Liver (tissue), 9 donors: ENCODE data around the gene BAIAP3. TPM values are rescaled to one million over a fixed set of nuclear protein-coding genes. Genes with fewer than 3 reads are reported as not detected.

Experiments used
- DNase-seq: peaks from one replicate; pipeline ENCODE4 v3.0.0-alpha.2; 2017; ENCODE audit warnings: low spot score
- H3K27ac ChIP-seq, 2 donors: one replicate each; pipeline ENCODE4 v1.7.0; 2013; ENCODE audit warnings: inconsistent platforms in 2 of 2, low read length in 2 of 2, control low read depth in 1 of 2, low read depth in 1 of 2, mild to moderate bottlenecking in 1 of 2
- H3K27me3 ChIP-seq, 4 donors: one replicate each; pipeline versions ENCODE4 v1.6.1 to v1.7.0; 2013; ENCODE audit warnings: low read length in 3 of 4, inconsistent platforms in 1 of 4, mild to moderate bottlenecking in 1 of 4, moderate library complexity in 1 of 4; ENCODE audit not compliant: control insufficient read depth in 4 of 4, insufficient read depth in 4 of 4
- H3K36me3 ChIP-seq, 4 donors: one replicate each; pipeline versions ENCODE4 v1.6.1 to v1.7.0; 2013; ENCODE audit warnings: low read length in 3 of 4, mild to moderate bottlenecking in 3 of 4, low read depth in 1 of 4, moderate library complexity in 1 of 4; ENCODE audit not compliant: control insufficient read depth in 4 of 4, insufficient read depth in 3 of 4
- H3K4me1 ChIP-seq, 4 donors: one replicate each; pipeline versions ENCODE4 v1.6.1 to v1.7.0; 2013; ENCODE audit warnings: low read length in 3 of 4, mild to moderate bottlenecking in 3 of 4, moderate library complexity in 1 of 4; ENCODE audit not compliant: control insufficient read depth in 4 of 4, insufficient read depth in 4 of 4
- H3K4me3 ChIP-seq, 3 donors: one replicate each; pipeline versions ENCODE4 v1.6.1 to v1.7.0; 2013; ENCODE audit warnings: low read length in 3 of 3, control low read depth in 1 of 3, low read depth in 1 of 3, mild to moderate bottlenecking in 1 of 3
- H3K9ac ChIP-seq, 2 donors: one replicate each; pipeline ENCODE4 v1.7.0; 2013; ENCODE audit warnings: low read length in 2 of 2, mild to moderate bottlenecking in 2 of 2, moderate library complexity in 2 of 2, control low read depth in 1 of 2, low read depth in 1 of 2
- H3K9me3 ChIP-seq, 4 donors: one replicate each; pipeline versions ENCODE4 v1.6.1 to v1.7.0; 2013; ENCODE audit warnings: low read length in 3 of 4; ENCODE audit not compliant: control insufficient read depth in 4 of 4
- EGR1 ChIP-seq, 2 donors: IDR thresholded peaks; 2 replicates each; pipeline ENCODE4 v1.6.1; 2016 to 2018; ENCODE audit warnings: antibody characterized with exemption in 2 of 2, low read depth in 2 of 2
- FOXA1 ChIP-seq: IDR thresholded peaks from 2 replicates; pipeline ENCODE4 v1.6.1; 2016; ENCODE audit warnings: antibody characterized with exemption
- FOXA2 ChIP-seq: IDR thresholded peaks from 2 replicates; pipeline ENCODE4 v1.6.1; 2016; ENCODE audit warnings: antibody characterized with exemption
- GABPA ChIP-seq, 2 donors: IDR thresholded peaks in 1 of 2; conservative IDR thresholded peaks in 1 of 2; 2 replicates each; pipeline ENCODE4 v1.6.1; 2016; ENCODE audit warnings: antibody characterized with exemption in 2 of 2, mild to moderate bottlenecking in 1 of 2, moderate library complexity in 1 of 2
- HNF4A ChIP-seq, 2 donors: conservative IDR thresholded peaks; 2 replicates each; pipeline ENCODE4 v1.6.1; 2016; ENCODE audit warnings: antibody characterized with exemption in 2 of 2, mild to moderate bottlenecking in 2 of 2
- HNF4G ChIP-seq: IDR thresholded peaks from 2 replicates; pipeline ENCODE4 v1.6.1; 2016; ENCODE audit warnings: antibody characterized with exemption
- JUND ChIP-seq, 2 donors: IDR thresholded peaks; 2 replicates each; pipeline ENCODE4 v1.6.1; 2016; ENCODE audit warnings: antibody characterized with exemption in 2 of 2
- NR2F2 ChIP-seq: IDR thresholded peaks from 2 replicates; pipeline ENCODE4 v1.6.1; 2016; ENCODE audit warnings: antibody characterized with exemption
- RAD21 ChIP-seq, 2 donors: IDR thresholded peaks; 2 replicates each; pipeline ENCODE4 v1.6.1; 2016; ENCODE audit warnings: antibody characterized with exemption in 2 of 2, mild to moderate bottlenecking in 2 of 2
- RXRA ChIP-seq, 2 donors: IDR thresholded peaks; 2 replicates each; pipeline ENCODE4 v1.6.1; 2017 to 2018; ENCODE audit warnings: antibody characterized with exemption in 2 of 2, mild to moderate bottlenecking in 1 of 2
- SP1 ChIP-seq: IDR thresholded peaks from 2 replicates; pipeline ENCODE4 v1.6.1; 2018; ENCODE audit warnings: antibody characterized with exemption, mild to moderate bottlenecking
- TAF1 ChIP-seq: conservative IDR thresholded peaks from 2 replicates; pipeline ENCODE4 v1.6.1; 2016; ENCODE audit warnings: antibody characterized with exemption, mild to moderate bottlenecking
- YY1 ChIP-seq: IDR thresholded peaks from 2 replicates; pipeline ENCODE4 v1.6.1; 2016; ENCODE audit warnings: antibody characterized with exemption, mild to moderate bottlenecking
- WGBS: extraction: QIAGEN DNeasy Blood & Tissue Kit; methylation state at CpG from one replicate; pipeline ENCODE4 v1.1.7; 2013; 5-methylcytosine and 5-hydroxymethylcytosine counted together
- polyA plus RNA-seq, 2 donors: library from polyadenylated mRNA; stranded (reverse) in 1 of 2; unstranded in 1 of 2; fragments of 200-250 nt in 1 of 2; fragments of >200 nt in 1 of 2; fragmentation: Nextera tagmentation in 1 of 2; extraction: Ambion mirVana in 1 of 2; gene quantifications; one replicate each; pipeline versions ENCODE4 v1.2.1 to v1.2.3, GENCODE V29; 2013 to 2015
- total RNA-seq, 2 donors: library from RNA; depleted of rRNA; stranded (reverse); fragments of >200 nt; gene quantifications; one replicate each; pipeline ENCODE4 v1.2.3, GENCODE V29; 2014
- TF ChIP-seq, protein P1 (sequence below): IDR thresholded peaks from 2 replicates; pipeline ENCODE4 v1.6.1; 2016; ENCODE audit warnings: antibody characterized with exemption, mild to moderate bottlenecking
- TF ChIP-seq, protein P2 (sequence below): fragments of 150-350 bp; IDR thresholded peaks from 2 replicates; pipeline ENCODE4 v1.5.1; 2017; ENCODE audit warnings: improper control_type of control experiment, low read depth, low read length; ENCODE audit not compliant: missing input control
- TF ChIP-seq, protein P3 (sequence below): IDR thresholded peaks from 2 replicates; pipeline ENCODE4 v1.6.1; 2016; ENCODE audit warnings: antibody characterized with exemption
- TF ChIP-seq, protein P4 (sequence below): IDR thresholded peaks from 2 replicates; pipeline ENCODE4 v1.6.1; 2016; ENCODE audit warnings: antibody characterized with exemption
- TF ChIP-seq, protein P5 (sequence below): IDR thresholded peaks from 2 replicates; pipeline ENCODE4 v1.6.1; 2016; ENCODE audit warnings: antibody characterized with exemption
- donor health status: healthy.
- donor health status: healthy.
- donor health status: healthy.
- donor health status: healthy.
- donor health status: healthy.

BAIAP3 gene
- total and polyA plus RNA-seq, 4 donors, result 1.6 to 3.8 (median 2.6) TPM

DNA sequence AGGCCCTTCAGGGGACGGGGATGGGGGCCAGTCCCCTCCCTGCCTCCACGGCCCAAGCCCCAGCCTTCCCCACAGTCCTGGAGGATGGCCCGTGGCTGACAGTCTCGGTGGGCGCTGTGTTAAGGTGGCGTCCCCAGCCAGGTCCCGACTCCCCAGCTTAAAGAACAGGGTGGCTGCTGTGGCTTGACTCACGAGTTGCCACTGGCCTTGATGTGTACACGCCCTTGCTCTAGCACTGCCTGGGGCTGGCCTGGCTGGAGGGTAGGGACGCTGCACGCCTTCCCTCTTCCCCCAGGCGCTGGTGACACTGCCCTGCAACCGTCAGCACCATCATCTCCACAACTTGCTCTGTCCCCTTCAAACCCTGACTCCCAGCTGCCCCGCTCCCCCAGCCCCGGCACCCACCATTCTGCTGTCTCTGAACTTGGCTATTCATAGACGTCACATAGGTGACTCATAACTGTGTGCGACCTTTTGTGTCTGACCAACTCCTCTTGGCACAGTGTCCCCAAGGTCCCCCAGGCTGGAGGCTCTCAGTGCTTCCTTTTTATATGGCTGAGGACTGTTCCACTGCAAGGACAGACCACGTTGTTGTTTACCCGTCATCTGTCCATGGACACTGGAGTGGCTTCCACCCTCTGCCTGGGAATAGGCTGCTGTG lies 24.6 kb downstream of the BAIAP3 start:
- 89% methylated on average over 19 of the region's 19 CpGs for WGBS
- Histone ChIP-seq H3K9ac (no peak overlapping the region), H3K27ac (no peak overlapping the region), H3K4me1 (peaks cover under 1 to 26% (median 10%) of the 10 kb centered on the region in 4 donors), H3K9me3 (no peaks in the 10 kb centered on the region), H3K36me3 (peaks cover 0 to 24% (median 14%) of the 10 kb centered on the region in 4 donors), H3K27me3 (no peaks in the 10 kb centered on the region), H3K4me3 (no peak overlapping the region)
- no peak for DNase-seq
- TF ChIP-seq HNF4A (conservative IDR thresholded peaks at IDR 0.05) (no peak), YY1 (no peak), SP1 (no peak), FOXA1 (no peak), FOXA2 (no peak)
- TF ChIP-seq, protein P1, sequence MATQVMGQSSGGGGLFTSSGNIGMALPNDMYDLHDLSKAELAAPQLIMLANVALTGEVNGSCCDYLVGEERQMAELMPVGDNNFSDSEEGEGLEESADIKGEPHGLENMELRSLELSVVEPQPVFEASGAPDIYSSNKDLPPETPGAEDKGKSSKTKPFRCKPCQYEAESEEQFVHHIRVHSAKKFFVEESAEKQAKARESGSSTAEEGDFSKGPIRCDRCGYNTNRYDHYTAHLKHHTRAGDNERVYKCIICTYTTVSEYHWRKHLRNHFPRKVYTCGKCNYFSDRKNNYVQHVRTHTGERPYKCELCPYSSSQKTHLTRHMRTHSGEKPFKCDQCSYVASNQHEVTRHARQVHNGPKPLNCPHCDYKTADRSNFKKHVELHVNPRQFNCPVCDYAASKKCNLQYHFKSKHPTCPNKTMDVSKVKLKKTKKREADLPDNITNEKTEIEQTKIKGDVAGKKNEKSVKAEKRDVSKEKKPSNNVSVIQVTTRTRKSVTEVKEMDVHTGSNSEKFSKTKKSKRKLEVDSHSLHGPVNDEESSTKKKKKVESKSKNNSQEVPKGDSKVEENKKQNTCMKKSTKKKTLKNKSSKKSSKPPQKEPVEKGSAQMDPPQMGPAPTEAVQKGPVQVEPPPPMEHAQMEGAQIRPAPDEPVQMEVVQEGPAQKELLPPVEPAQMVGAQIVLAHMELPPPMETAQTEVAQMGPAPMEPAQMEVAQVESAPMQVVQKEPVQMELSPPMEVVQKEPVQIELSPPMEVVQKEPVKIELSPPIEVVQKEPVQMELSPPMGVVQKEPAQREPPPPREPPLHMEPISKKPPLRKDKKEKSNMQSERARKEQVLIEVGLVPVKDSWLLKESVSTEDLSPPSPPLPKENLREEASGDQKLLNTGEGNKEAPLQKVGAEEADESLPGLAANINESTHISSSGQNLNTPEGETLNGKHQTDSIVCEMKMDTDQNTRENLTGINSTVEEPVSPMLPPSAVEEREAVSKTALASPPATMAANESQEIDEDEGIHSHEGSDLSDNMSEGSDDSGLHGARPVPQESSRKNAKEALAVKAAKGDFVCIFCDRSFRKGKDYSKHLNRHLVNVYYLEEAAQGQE, result no peak

DNA sequence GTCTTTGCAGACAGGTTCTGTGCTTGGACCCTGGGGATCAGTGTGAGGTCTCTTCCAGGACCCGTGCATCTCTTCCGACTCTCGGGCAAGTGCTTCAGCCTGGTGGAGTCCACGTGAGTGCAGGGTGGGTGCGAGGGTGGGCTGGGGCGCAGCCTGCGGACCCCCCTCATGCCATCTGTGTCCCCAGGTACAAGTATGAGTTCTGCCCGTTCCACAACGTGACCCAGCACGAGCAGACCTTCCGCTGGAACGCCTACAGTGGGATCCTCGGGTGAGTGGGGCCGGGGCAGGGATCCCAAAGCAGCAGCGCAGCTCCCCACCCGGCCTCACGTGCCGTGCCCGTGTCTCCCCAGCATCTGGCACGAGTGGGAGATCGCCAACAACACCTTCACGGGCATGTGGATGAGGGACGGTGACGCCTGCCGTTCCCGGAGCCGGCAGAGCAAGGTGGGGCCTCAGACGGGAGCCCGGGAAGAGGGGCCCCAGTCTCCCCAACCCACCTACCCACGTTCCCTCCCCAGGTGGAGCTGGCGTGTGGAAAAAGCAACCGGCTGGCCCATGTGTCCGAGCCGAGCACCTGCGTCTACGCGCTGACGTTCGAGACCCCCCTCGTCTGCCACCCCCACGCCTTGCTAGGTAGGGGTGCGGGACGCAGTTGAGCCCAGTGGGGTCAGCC lies 28.4 kb downstream of the BAIAP3 start:
- H3K27ac ChIP-seq, result no peak overlapping the region
- H3K9me3 ChIP-seq, result no peaks in the 10 kb centered on the region
- TF ChIP-seq NR2F2, result no peak
- no peak for TF ChIP-seq FOXA2
- TF ChIP-seq, protein P1, result no peak
- no peak for TF ChIP-seq EGR1 (IDR thresholded peaks at IDR 0.05; ENCODE audit: low read depth in 2 of 2)
- TF ChIP-seq, protein P2, sequence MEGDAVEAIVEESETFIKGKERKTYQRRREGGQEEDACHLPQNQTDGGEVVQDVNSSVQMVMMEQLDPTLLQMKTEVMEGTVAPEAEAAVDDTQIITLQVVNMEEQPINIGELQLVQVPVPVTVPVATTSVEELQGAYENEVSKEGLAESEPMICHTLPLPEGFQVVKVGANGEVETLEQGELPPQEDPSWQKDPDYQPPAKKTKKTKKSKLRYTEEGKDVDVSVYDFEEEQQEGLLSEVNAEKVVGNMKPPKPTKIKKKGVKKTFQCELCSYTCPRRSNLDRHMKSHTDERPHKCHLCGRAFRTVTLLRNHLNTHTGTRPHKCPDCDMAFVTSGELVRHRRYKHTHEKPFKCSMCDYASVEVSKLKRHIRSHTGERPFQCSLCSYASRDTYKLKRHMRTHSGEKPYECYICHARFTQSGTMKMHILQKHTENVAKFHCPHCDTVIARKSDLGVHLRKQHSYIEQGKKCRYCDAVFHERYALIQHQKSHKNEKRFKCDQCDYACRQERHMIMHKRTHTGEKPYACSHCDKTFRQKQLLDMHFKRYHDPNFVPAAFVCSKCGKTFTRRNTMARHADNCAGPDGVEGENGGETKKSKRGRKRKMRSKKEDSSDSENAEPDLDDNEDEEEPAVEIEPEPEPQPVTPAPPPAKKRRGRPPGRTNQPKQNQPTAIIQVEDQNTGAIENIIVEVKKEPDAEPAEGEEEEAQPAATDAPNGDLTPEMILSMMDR, result no peak
- TF ChIP-seq, protein P3, sequence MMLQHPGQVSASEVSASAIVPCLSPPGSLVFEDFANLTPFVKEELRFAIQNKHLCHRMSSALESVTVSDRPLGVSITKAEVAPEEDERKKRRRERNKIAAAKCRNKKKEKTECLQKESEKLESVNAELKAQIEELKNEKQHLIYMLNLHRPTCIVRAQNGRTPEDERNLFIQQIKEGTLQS, result no peak
- TF ChIP-seq RAD21 (IDR thresholded peaks at IDR 0.05), result no peak
- TF ChIP-seq JUND (IDR thresholded peaks at IDR 0.05), result no peak
- no peak for TF ChIP-seq HNF4A (conservative IDR thresholded peaks at IDR 0.05)
- no peak for TF ChIP-seq YY1
- TF ChIP-seq, protein P4, sequence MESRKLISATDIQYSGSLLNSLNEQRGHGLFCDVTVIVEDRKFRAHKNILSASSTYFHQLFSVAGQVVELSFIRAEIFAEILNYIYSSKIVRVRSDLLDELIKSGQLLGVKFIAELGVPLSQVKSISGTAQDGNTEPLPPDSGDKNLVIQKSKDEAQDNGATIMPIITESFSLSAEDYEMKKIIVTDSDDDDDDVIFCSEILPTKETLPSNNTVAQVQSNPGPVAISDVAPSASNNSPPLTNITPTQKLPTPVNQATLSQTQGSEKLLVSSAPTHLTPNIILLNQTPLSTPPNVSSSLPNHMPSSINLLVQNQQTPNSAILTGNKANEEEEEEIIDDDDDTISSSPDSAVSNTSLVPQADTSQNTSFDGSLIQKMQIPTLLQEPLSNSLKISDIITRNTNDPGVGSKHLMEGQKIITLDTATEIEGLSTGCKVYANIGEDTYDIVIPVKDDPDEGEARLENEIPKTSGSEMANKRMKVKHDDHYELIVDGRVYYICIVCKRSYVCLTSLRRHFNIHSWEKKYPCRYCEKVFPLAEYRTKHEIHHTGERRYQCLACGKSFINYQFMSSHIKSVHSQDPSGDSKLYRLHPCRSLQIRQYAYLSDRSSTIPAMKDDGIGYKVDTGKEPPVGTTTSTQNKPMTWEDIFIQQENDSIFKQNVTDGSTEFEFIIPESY, result no peak
- no peak for TF ChIP-seq GABPA (IDR thresholded peaks at IDR 0.05 in 1 of 2, conservative IDR thresholded peaks at IDR 0.05 in 1 of 2)
- TF ChIP-seq SP1, result no peak
- TF ChIP-seq, protein P5, sequence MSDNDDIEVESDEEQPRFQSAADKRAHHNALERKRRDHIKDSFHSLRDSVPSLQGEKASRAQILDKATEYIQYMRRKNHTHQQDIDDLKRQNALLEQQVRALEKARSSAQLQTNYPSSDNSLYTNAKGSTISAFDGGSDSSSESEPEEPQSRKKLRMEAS, result no peak
- no peak for TF ChIP-seq RXRA (IDR thresholded peaks at IDR 0.05)
- no peak for TF ChIP-seq TAF1
- TF ChIP-seq FOXA1, result no peak
- no peak for TF ChIP-seq HNF4G
- no peaks in the 10 kb centered on the region for H3K4me1 ChIP-seq
- WGBS, result 96% methylated on average over 43 of the region's 43 CpGs
- DNase-seq, result no peak
- peaks cover 4 to 46% (median 31%) of the 10 kb centered on the region in 4 donors for H3K36me3 ChIP-seq
- no peak overlapping the region for H3K9ac ChIP-seq
- H3K4me3 ChIP-seq, result no peak overlapping the region
- no peaks in the 10 kb centered on the region for H3K27me3 ChIP-seq
